ENCODE results near the gene ARHGEF4.

The ARHGEF4 gene

GRCh38 chr2:131035826-131036231 is 199.1 kb downstream of the ARHGEF4 start:
- no peak for DNase-seq (ENCODE audit: extremely low read depth in 1 of 2, low read depth in 1 of 2)

- DNase-seq (ENCODE audit: extremely low read depth in 1 of 2, low read depth in 1 of 2), result no peak
These were observed 199.6 kb downstream of the ARHGEF4 start for GRCh38 chr2:131036269-131036668.

GRCh38 chr2:131036696-131037397 is 200.1 kb downstream of the ARHGEF4 start:
- no peak for DNase-seq (ENCODE audit: extremely low read depth in 1 of 2, low read depth in 1 of 2)

- DNase-seq (ENCODE audit: extremely low read depth in 1 of 2, low read depth in 1 of 2), result no peak
These were observed 200.9 kb downstream of the ARHGEF4 start for GRCh38 chr2:131037398-131038257.

- no peak for DNase-seq (ENCODE audit: extremely low read depth in 1 of 2, low read depth in 1 of 2)
These were observed 201.8 kb downstream of the ARHGEF4 start for GRCh38 chr2:131038258-131039100.

GRCh38 chr2:131039101-131039440 is 202.4 kb downstream of the ARHGEF4 start:
- DNase-seq (ENCODE audit: extremely low read depth in 1 of 2, low read depth in 1 of 2), result no peak

GRCh38 chr2:131039535-131039907 is 202.8 kb downstream of the ARHGEF4 start:
- DNase-seq (ENCODE audit: extremely low read depth in 1 of 2, low read depth in 1 of 2), result no peak

- DNase-seq (ENCODE audit: extremely low read depth in 1 of 2, low read depth in 1 of 2), result no peak
These were observed 203.4 kb downstream of the ARHGEF4 start for GRCh38 chr2:131039908-131040660.

GRCh38 chr2:131040661-131041401 is 204.1 kb downstream of the ARHGEF4 start:
- DNase-seq (ENCODE audit: extremely low read depth in 1 of 2, low read depth in 1 of 2), result no peak

- DNase-seq (ENCODE audit: extremely low read depth in 1 of 2, low read depth in 1 of 2), result no peak
These were observed 204.9 kb downstream of the ARHGEF4 start for GRCh38 chr2:131041402-131042147.

- DNase-seq (ENCODE audit: extremely low read depth in 1 of 2, low read depth in 1 of 2), result no peak
These were observed 205.5 kb downstream of the ARHGEF4 start for GRCh38 chr2:131042148-131042775.

- no peak for DNase-seq (ENCODE audit: extremely low read depth in 1 of 2, low read depth in 1 of 2)
These were observed 206.7 kb downstream of the ARHGEF4 start for GRCh38 chr2:131043199-131044074.

- no peak for DNase-seq (ENCODE audit: extremely low read depth in 1 of 2, low read depth in 1 of 2)
These were observed 207.5 kb downstream of the ARHGEF4 start for GRCh38 chr2:131044075-131044756.

GRCh38 chr2:131044757-131045150 is 208.0 kb downstream of the ARHGEF4 start:
- DNase-seq (ENCODE audit: extremely low read depth in 1 of 2, low read depth in 1 of 2), result no peak

- DNase-seq (ENCODE audit: extremely low read depth in 1 of 2, low read depth in 1 of 2), result no peak
These were observed 208.7 kb downstream of the ARHGEF4 start for GRCh38 chr2:131045286-131046027.

GRCh38 chr2:131046028-131046917 is 209.6 kb downstream of the ARHGEF4 start:
- DNase-seq (ENCODE audit: extremely low read depth in 1 of 2, low read depth in 1 of 2), result no peak
